AG04450 (cell line): ENCODE measurements around the gene AIMP2. TPM values are rescaled to one million over a fixed set of nuclear protein-coding genes. Genes with fewer than 3 reads are reported as not detected.

Experiments used
- CTCF ChIA-PET: fragments of 300-600, 350-600 bp; formaldehyde crosslinking; extraction: SDS; loops from one replicate; lab custom pipeline; 2022; ENCODE audit warnings: antibody characterized with exemption, inconsistent platforms; lab: Charles Lee
- POLR2A ChIA-PET: fragments of 350-600 bp; formaldehyde crosslinking; extraction: SDS; loops from one replicate; lab custom pipeline; 2021; ENCODE audit warnings: antibody characterized with exemption, inconsistent platforms; lab: Yijun Ruan, JAX
- DNase-seq: peaks from one replicate; pipeline ENCODE4 v3.0.0-alpha.2; 2011; ENCODE audit warnings: low read depth, low spot score
- H3K27ac ChIP-seq: one replicate; pipeline ENCODE4 v1.5.1; 2012; ENCODE audit warnings: low read depth, low read length, control low read depth
- H3K27me3 ChIP-seq: one replicate; pipeline ENCODE4 v1.6.0; 2012; ENCODE audit warnings: low read length; ENCODE audit not compliant: control insufficient read depth, insufficient read depth
- H3K4me3 ChIP-seq: 2 replicates; pipeline ENCODE4 v1.5.1; 2011; ENCODE audit warnings: mild to moderate bottlenecking, low read depth, low read length, control low read depth
- H3K9me3 ChIP-seq: 2 replicates; pipeline ENCODE4 v1.5.1; 2012; ENCODE audit warnings: low read length; ENCODE audit not compliant: control insufficient read depth, insufficient read depth
- CTCF ChIP-seq: IDR thresholded peaks from 2 replicates; pipeline ENCODE4 v1.5.1; 2011; ENCODE audit warnings: low read depth, low read length, control low read depth, inconsistent platforms
- polyA plus RNA-seq: library from polyadenylated mRNA; depleted of rRNA; stranded (reverse); fragments of >200 nt; gene quantifications from 2 replicates; pipeline ENCODE4 v1.2.3, GENCODE V29; 2011

The AIMP2 gene
- polyA plus RNA-seq, 1 experiment: 58.5 TPM

GRCh38 chr7:6027806-6028365 is 18.8 kb downstream of the AIMP2 start:
- no peaks in the 10 kb centered on the region for H3K27me3 ChIP-seq
- no peaks in the 10 kb centered on the region; the same call in 1 of the 2 replicates for H3K9me3 ChIP-seq
- H3K4me3 ChIP-seq: no peak overlapping the region
- TF ChIP-seq CTCF: no peak
- ChIA-PET CTCF (interaction anchor here (0.5 to 1.3 kb wide), 3 partner anchors 13 to 30 kb away, joined by 3 to 13 read pairs (median 3); no protein-coding TSS in a partner anchor), POLR2A (interaction anchor here (0.5 to 1.4 kb wide), 2 partner anchors 8 to 18 kb away, joined by 3 read pairs; no protein-coding TSS in a partner anchor)
- no peak for DNase-seq
- H3K27ac ChIP-seq: no peak overlapping the region

- no peak overlapping the region for H3K27ac ChIP-seq
- no peak for TF ChIP-seq CTCF
- no peaks in the 10 kb centered on the region for H3K27me3 ChIP-seq
- ChIA-PET POLR2A (interaction anchor here (0.5 kb wide), 1 partner anchor 9 kb away, joined by 3 read pairs; no protein-coding TSS in a partner anchor), CTCF (interaction anchor here (1.2 kb wide), 1 partner anchor 13 kb away, joined by 3 read pairs; no protein-coding TSS in a partner anchor)
- H3K9me3 ChIP-seq: no peaks in the 10 kb centered on the region; the same call in 1 of the 2 replicates
- no peak for DNase-seq
- H3K4me3 ChIP-seq: no peak overlapping the region
These were observed 19.5 kb downstream of the AIMP2 start for GRCh38 chr7:6028563-6028962.

- no peak for TF ChIP-seq CTCF
- ChIA-PET CTCF (interaction anchor here (2.0 kb wide), 1 partner anchor 33 kb away, joined by 7 read pairs; no protein-coding TSS in a partner anchor), POLR2A (no interaction called here)
- H3K9me3 ChIP-seq: no peaks in the 10 kb centered on the region; the same call in 1 of the 2 replicates
- H3K4me3 ChIP-seq: no peak within 1 kb of the TSS
- no peaks in the 10 kb centered on the region for H3K27me3 ChIP-seq
- no peak within 1 kb of the TSS for H3K27ac ChIP-seq
- DNase-seq: no peak
These were observed 21.9 kb downstream of the AIMP2 start, which contains the start of gene ANKRD61 for GRCh38 chr7:6030988-6031387. TSS of gene ANKRD61 (plus strand) at chr7:6031376. CDS start at chr7:6031376, 0 bp downstream.

DNA sequence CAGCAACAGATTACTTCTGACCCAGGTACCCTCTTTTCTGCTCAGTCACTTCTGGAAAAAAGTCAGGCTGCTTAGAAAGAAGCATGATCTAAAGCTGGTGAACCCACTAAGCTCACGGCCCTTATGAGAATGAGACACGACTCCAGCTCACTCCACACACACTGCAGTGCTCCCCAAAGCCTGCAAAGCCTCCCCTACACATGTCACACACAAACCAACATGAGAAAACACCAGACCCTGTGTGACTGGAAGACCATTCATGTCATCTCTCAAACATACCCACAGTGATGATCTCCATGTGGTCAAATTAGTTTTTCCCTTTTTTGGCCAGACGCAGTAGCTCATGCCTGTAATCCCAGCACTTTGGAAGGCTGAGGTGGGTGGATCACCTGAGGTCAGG is 22.5 kb downstream of the AIMP2 start:
- H3K4me3 ChIP-seq: no peak overlapping the region
- no peak overlapping the region for H3K27ac ChIP-seq
- ChIA-PET CTCF (interaction anchor here (2.0 kb wide), 1 partner anchor 34 kb away, joined by 7 read pairs; no protein-coding TSS in a partner anchor), POLR2A (interaction anchor here (0.6 kb wide), 1 partner anchor 10 kb away, joined by 3 read pairs; no protein-coding TSS in a partner anchor)
- no peak for TF ChIP-seq CTCF
- DNase-seq: no peak
- H3K27me3 ChIP-seq: no peaks in the 10 kb centered on the region
- no peaks in the 10 kb centered on the region for H3K9me3 ChIP-seq

GRCh38 chr7:6032167-6032566 is 23.1 kb downstream of the AIMP2 start:
- no peak overlapping the region for H3K4me3 ChIP-seq
- POLR2A ChIA-PET: no interaction called here
- no peaks in the 10 kb centered on the region for H3K27me3 ChIP-seq
- no peak overlapping the region for H3K27ac ChIP-seq
- TF ChIP-seq CTCF: no peak
- CTCF ChIA-PET: interaction anchor here (2.0 kb wide), 1 partner anchor 35 kb away, joined by 7 read pairs; no protein-coding TSS in a partner anchor
- H3K9me3 ChIP-seq: no peaks in the 10 kb centered on the region
- DNase-seq: no peak
